CD14-positive monocyte (primary cell): ENCODE data around the gene GRN. TPM values are rescaled to one million over a fixed set of nuclear protein-coding genes. Genes with fewer than 3 reads are reported as not detected.

Source experiments
- DNase-seq, 3 donors: peaks; one replicate each; pipeline ENCODE4 v3.0.0-alpha.2; 2011 to 2022
- H2AFZ ChIP-seq: 2 replicates; pipeline ENCODE4 v1.6.0; 2012; ENCODE audit warnings: mild to moderate bottlenecking, low read depth, low read length, inconsistent platforms; ENCODE audit not compliant: insufficient read depth, poor library complexity, severe bottlenecking
- H3K27ac ChIP-seq, 2 donors: 1 replicate in 1 of 2; 2 replicates in 1 of 2; pipeline ENCODE4 v1.5.1; 2012 to 2013; ENCODE audit warnings: low read length in 2 of 2, control low read depth in 1 of 2, inconsistent platforms in 1 of 2, low read depth in 1 of 2, mild to moderate bottlenecking in 1 of 2
- H3K27me3 ChIP-seq, 2 donors: one replicate each; pipeline versions ENCODE4 v1.6.0 to v1.6.1; 2011 to 2013; ENCODE audit warnings: low read length in 2 of 2; ENCODE audit not compliant: control insufficient read depth in 2 of 2, insufficient read depth in 2 of 2
- H3K36me3 ChIP-seq, 2 donors: replicated peaks in 1 of 2; 1 replicate in 1 of 2; 2 replicates in 1 of 2; pipeline versions ENCODE4 v1.5.1 to v1.6.1; 2012 to 2013; ENCODE audit warnings: low read length in 2 of 2, control low read depth in 1 of 2, inconsistent platforms in 1 of 2, mild to moderate bottlenecking in 1 of 2; ENCODE audit not compliant: insufficient read depth in 2 of 2, control insufficient read depth in 1 of 2
- H3K4me1 ChIP-seq, 2 donors: 1 replicate in 1 of 2; 2 replicates in 1 of 2; pipeline versions ENCODE4 v1.5.1 to v1.6.1; 2012 to 2013; ENCODE audit warnings: low read length in 2 of 2, control low read depth in 1 of 2, inconsistent platforms in 1 of 2, mild to moderate bottlenecking in 1 of 2, moderate library complexity in 1 of 2; ENCODE audit not compliant: insufficient read depth in 2 of 2, control insufficient read depth in 1 of 2
- H3K4me2 ChIP-seq: replicated peaks from 2 replicates; pipeline ENCODE3; 2012; ENCODE audit warnings: low read length, moderate library complexity, mild to moderate bottlenecking; ENCODE audit not compliant: poor library complexity, severe bottlenecking; ENCODE audit errors: extremely low read depth
- H3K4me3 ChIP-seq, 3 experiments: fragments of 200-600 bp in 1 of 3; sonication (generic) in 1 of 3; replicated peaks in 1 of 3; 1 replicate in 2 of 3; 2 replicates in 1 of 3; pipeline ENCODE4 v1.5.1; 2011 to 2013; ENCODE audit warnings: low read length in 3 of 3, mild to moderate bottlenecking in 3 of 3, control low read depth in 2 of 3, low read depth in 2 of 3, inconsistent platforms in 1 of 3, moderate library complexity in 1 of 3
- H3K79me2 ChIP-seq: 2 replicates; pipeline ENCODE4 v1.6.0; 2012; ENCODE audit warnings: mild to moderate bottlenecking, control low read depth, inconsistent platforms, low read length, moderate library complexity; ENCODE audit not compliant: insufficient read depth
- H3K9ac ChIP-seq: 2 replicates; pipeline ENCODE4 v1.6.0; 2017; ENCODE audit warnings: low read length, mild to moderate bottlenecking; ENCODE audit not compliant: insufficient read depth, poor library complexity, severe bottlenecking
- H3K9me3 ChIP-seq, 2 donors: replicated peaks in 1 of 2; 1 replicate in 1 of 2; 2 replicates in 1 of 2; pipeline versions ENCODE4 v1.5.1 to v1.6.1; 2012 to 2013; ENCODE audit warnings: low read length in 2 of 2, control low read depth in 1 of 2; ENCODE audit not compliant: control insufficient read depth in 1 of 2, insufficient read depth in 1 of 2
- H4K20me1 ChIP-seq: 2 replicates; pipeline ENCODE4 v1.6.0; 2012; ENCODE audit warnings: mild to moderate bottlenecking, low read length, control low read depth, moderate library complexity; ENCODE audit not compliant: insufficient read depth
- H3K27ac Mint-ChIP-seq, 7 donors: one replicate each; pipeline ENCODE4 v1.8.0; 2020; ENCODE audit warnings: mild to moderate bottlenecking in 7 of 7, mixed read lengths in 7 of 7, moderate library complexity in 6 of 7, inconsistent platforms in 2 of 7
- H3K27me3 Mint-ChIP-seq, 3 donors: one replicate each; pipeline ENCODE4 v1.8.0; 2021 to 2022; ENCODE audit warnings: low read depth in 3 of 3, mild to moderate bottlenecking in 3 of 3, mixed read lengths in 3 of 3, moderate library complexity in 3 of 3, inconsistent platforms in 1 of 3
- H3K36me3 Mint-ChIP-seq, 2 donors: one replicate each; pipeline ENCODE4 v1.8.0; 2020; ENCODE audit warnings: mixed read lengths in 2 of 2, inconsistent platforms in 1 of 2, mild to moderate bottlenecking in 1 of 2
- H3K4me1 Mint-ChIP-seq: one replicate; pipeline ENCODE4 v1.8.0; 2020; ENCODE audit warnings: mild to moderate bottlenecking, mixed read lengths
- H3K4me3 Mint-ChIP-seq, 2 donors: one replicate each; pipeline ENCODE4 v1.8.0; 2020; ENCODE audit warnings: mild to moderate bottlenecking in 2 of 2, mixed read lengths in 2 of 2, moderate library complexity in 1 of 2
- H3K9me3 Mint-ChIP-seq, 7 donors: one replicate each; pipeline ENCODE4 v1.8.0; 2020 to 2022; ENCODE audit warnings: mixed read lengths in 7 of 7, mild to moderate bottlenecking in 6 of 7, moderate library complexity in 6 of 7, inconsistent platforms in 2 of 7
- CTCF ChIP-seq: fragments of 200-600 bp; IDR thresholded peaks from one replicate; pipeline ENCODE4 v1.8.0; 2022; ENCODE audit warnings: antibody characterized with exemption, mild to moderate bottlenecking
- WGBS: methylation state at CpG from one replicate; pipeline ENCODE4 v1.1.5; 2013; ENCODE audit warnings: missing lambda C conversion rate; ENCODE audit not compliant: insufficient coverage; 5-methylcytosine and 5-hydroxymethylcytosine counted together
- intact Hi-C, 2 donors: fragments of 100-400 bp; cut with micrococcal nuclease; formaldehyde crosslinking; loops; one replicate each; pipeline versions ENCODE4 v1.15.0 to v1.15.1; 2023
- polyA plus RNA-seq, 3 donors: library from polyadenylated mRNA; depleted of rRNA in 1 of 3; unstranded in 2 of 3; stranded (reverse) in 1 of 3; fragments of 300-500 nt in 2 of 3; fragments of >200 nt in 1 of 3; fragmentation: Illumina TruSeq in 2 of 3; gene quantifications; 1 replicate in 2 of 3; 2 replicates in 1 of 3; pipeline ENCODE4 v1.2.3, GENCODE V29; 2012 to 2021

The GRN gene
- polyA plus RNA-seq, 3 donors: 1,303 to 1,960 (median 1,361) TPM

- Histone ChIP-seq H3K36me3 (peaks cover 45 to 48% of the 10 kb centered on the region in 2 donors), H3K4me2 (no peak overlapping the region), H3K9me3 (no peaks in the 10 kb centered on the region), H2AFZ (no peak overlapping the region), H3K79me2 (peaks cover 38% of the 10 kb centered on the region), H3K27me3 (peaks cover 0 to 5% of the 10 kb centered on the region in 2 donors), H3K27ac (no peak overlapping the region), H3K4me3 (no peak overlapping the region), H3K4me1 (peaks cover 41 to 70% of the 10 kb centered on the region in 2 donors), H3K9ac (no peak overlapping the region), H4K20me1 (peaks cover 72% of the 10 kb centered on the region)
- Mint-ChIP-seq H3K27me3 (peaks cover 5 to 23% (median 5%) of the 10 kb centered on the region in 3 donors), H3K27ac (no peak overlapping the region), H3K4me1 (peaks cover 47% of the 10 kb centered on the region), H3K9me3 (peaks cover 0 to 4% (median 0%) of the 10 kb centered on the region in 7 donors), H3K36me3 (peaks cover 44 to 51% of the 10 kb centered on the region in 2 donors), H3K4me3 (no peak overlapping the region)
- WGBS: 94% methylated on average over 8 of the region's 8 CpGs
- intact Hi-C loops: loop anchor here in 1 of 2 donors (2.0 to 5.0 kb wide), 2 partner anchors 34 to 141 kb away; no protein-coding TSS in a partner anchor
- no peak for TF ChIP-seq CTCF
- no peak for DNase-seq
Measured at GRCh38 chr17:44351464-44351863, 6.4 kb downstream of the GRN start.

GRCh38 chr17:44351961-44352827 lies 7.1 kb downstream of the GRN start:
- no peaks in the 10 kb centered on the region for H3K9me3 ChIP-seq
- no peak overlapping the region for H3K27ac ChIP-seq
- no peak overlapping the region for H3K27ac Mint-ChIP-seq
- H3K36me3 ChIP-seq: peaks cover 45 to 48% of the 10 kb centered on the region in 2 donors
- TF ChIP-seq CTCF: no peak
- no peak overlapping the region for H3K9ac ChIP-seq
- H3K79me2 ChIP-seq: peaks cover 30% of the 10 kb centered on the region
- H4K20me1 ChIP-seq: peaks cover 65% of the 10 kb centered on the region
- no peak overlapping the region for H2AFZ ChIP-seq
- H3K36me3 Mint-ChIP-seq: peaks cover 44 to 51% of the 10 kb centered on the region in 2 donors
- H3K27me3 ChIP-seq: peaks cover 0 to 5% of the 10 kb centered on the region in 2 donors
- H3K4me3 ChIP-seq: no peak overlapping the region
- peaks cover 0 to 4% (median 0%) of the 10 kb centered on the region in 7 donors for H3K9me3 Mint-ChIP-seq
- intact Hi-C loops: loop anchor here in 1 of 2 donors (2.0 to 5.0 kb wide), 2 partner anchors 35 to 141 kb away; no protein-coding TSS in a partner anchor
- H3K4me1 ChIP-seq: peaks cover 34 to 62% of the 10 kb centered on the region in 2 donors
- peaks cover 40% of the 10 kb centered on the region for H3K4me1 Mint-ChIP-seq
- H3K4me2 ChIP-seq: no peak overlapping the region
- H3K27me3 Mint-ChIP-seq: peaks cover 8 to 23% (median 8%) of the 10 kb centered on the region in 3 donors
- DNase-seq: no peak
- WGBS: 93% methylated on average over 29 of the region's 36 CpGs
- no peak overlapping the region for H3K4me3 Mint-ChIP-seq
